HG03159 (cell line): ENCODE results near the gene DNAJB13.
"Not testable (repeated sequence)": the region's sequence is repeated elsewhere in the genome, so short reads cannot be mapped to it uniquely, and the experiment has no call there.

Experiments used
- ATAC-seq: cut with Tn5 transposase; IDR thresholded peaks from one replicate; pipeline ENCODE4 v1.9.1; 2021; ENCODE audit warnings: mild to moderate bottlenecking, moderate library complexity; ENCODE audit not compliant: unreplicated experiment

Gene DNAJB13

DNA sequence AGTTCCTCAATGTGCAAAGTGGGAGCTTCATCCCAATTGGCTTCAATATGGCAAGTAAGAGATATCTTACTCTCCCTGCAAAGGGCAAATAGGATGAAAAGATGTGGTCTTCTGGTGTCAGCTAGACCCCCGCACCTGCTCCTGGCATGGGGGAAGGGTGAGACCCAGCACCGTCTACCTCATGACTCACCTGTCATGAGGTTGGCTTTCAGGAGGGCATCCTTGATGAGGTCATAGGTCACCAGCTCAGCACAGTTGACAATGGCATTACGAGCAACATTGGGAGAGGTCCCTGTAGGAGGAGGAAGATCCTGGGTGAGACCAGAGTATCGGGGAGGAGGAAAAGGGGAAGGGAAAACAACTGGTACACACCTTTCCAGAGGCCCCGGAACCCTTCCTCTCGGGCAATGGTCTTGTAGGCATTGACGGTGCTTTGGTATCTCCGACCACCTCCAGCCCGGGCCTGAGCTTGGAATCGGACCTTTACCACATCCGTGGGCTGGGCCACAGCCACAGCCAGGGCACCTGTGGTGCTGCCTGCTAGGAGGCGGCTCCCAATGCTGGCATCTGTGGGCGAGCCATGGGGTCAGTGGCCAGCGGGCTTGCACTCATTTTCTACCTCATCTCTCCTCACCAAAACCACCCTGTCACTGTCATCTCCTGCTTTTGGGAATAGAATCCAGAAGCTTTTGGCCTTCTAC lies 25.8 kb downstream of the DNAJB13 start:
- ATAC-seq: no peak

DNA sequence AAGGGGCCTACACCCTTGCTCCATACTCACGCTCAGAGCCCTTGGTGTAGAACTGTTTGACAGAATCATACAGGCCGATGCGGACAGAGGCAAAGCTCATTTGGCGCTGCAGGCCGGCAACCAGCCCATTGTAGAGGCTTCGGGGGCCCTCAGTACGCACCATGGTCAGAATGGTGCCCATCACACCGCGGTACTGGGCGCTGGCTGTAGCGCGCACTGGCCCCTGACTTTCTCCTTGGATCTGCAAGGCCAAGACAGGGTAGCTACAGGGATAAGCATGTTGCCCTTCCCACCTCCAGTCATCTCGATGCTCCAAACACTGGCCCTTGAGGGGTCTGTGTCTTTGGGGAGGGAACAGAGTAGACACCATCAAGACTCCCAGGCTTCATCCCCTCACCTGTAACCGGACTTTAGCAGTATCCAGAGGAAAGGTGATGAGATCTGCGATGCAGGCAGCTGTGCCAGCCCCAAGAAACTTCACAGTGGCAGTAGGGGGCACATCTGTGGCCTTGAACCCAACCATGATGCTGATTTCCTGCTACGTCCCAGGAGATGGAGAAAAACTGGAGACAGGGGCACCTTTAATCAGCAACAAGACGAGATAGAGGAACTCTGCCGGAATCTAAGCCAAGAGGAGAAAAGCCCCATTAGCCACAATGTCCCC lies 27.2 kb downstream of the DNAJB13 start:
- no peak for ATAC-seq

DNA sequence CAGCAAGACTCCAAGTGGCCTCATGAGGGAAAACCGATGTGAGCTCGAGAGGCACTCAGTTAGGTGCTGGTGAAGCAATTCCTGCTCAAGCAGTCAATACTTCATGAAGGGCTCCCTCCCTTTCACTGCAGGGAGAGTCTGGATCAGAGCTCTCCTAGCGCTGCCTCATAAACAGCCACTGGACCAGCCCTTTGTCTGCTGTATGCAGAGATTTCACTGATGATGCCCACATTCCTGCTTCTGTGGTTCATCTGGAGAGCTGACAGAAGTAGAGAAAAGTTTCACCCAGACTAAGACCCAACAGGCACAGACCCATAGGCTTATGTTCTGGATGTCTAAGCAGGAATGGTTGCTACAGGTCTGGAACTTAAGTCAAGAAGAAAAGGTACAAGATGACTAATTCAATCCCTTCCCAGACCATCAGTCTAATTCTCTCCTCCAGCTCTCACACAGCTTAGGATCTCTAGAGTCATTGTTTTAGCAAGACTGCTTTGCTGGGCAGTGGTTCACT lies 27.8 kb downstream of the DNAJB13 start:
- ATAC-seq: no peak

DNA sequence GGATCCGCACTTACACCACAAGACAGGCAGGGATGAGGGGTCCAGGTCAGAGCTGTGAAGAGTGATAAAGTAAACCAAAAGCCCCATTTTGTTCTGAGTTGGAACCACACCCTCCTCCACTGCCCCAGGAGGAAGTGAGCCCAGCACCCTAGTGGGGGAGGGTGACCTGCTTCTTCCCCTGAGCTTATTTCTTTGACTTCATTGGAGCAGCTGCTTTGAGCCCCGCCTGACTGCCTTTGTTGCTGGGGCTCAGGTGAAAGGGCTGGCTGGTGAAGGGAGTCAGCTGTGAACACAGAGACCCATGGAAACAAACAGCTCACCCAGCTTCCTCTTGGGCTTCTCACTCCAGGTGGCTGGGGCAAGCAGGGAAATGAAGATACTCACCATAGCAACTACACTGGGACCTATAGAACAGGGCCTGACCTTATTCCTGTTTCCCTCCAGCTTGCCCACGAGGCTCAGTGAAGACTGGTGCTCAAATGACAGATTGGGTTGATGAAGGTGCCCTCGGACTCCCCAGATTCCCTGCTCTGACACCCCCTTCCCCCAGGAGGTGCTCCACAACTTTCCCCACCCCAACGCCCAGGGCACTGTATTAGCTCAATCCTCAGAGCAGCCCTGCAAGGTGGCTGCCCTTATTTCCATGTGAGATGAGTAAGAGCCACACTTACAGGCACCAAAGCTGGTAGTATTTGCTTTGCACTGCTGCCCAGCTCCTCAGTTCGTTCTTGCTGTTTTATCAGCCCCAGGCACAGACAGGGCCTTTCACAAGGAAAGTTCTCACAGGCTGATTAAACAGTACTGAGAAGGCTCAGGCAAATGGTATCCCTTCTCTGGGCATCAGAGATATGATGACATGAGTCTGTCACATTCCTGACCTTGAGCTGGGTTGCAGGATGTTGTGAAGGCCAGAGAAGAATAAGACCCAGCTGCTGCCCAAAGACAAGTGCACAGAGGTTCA lies 29.5 kb downstream of the DNAJB13 start:
- peak; percentile 49 for ATAC-seq

DNA sequence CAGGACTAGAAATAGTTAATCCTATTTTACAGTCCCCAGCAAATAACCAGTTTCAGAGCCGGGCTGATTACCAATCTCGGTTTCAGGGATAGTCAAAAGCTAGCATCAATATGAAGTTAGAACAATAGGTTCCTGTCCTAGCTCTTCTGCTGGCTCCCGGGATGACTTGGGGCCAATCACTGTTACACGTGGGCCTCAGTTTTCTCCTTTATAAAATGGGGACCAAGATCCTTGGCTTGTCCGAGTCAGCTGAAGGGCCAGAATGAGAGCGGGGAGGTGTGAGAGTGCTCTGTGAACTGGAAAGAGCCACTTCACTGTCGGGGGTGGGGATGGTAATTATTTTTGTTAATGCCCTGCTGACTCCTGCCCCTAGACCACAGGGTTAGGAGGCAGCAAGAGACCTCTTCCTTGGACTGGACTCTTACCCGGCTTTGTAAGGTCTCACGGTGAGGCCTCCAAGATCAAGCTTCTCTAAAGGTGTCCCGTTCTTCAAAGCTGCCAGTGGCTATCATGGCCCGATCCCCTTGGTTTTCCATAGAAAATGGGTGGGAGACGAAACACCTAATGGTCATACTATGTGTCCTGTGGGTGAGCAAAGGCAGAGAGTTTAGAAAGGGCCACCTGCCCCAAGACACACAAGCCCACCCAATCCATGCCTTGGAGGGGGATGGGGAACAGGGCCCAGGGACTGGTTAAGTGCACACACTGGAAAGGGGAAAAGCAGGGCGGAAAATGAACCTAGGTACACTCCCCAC lies 30.4 kb downstream of the DNAJB13 start:
- ATAC-seq: no peak

DNA sequence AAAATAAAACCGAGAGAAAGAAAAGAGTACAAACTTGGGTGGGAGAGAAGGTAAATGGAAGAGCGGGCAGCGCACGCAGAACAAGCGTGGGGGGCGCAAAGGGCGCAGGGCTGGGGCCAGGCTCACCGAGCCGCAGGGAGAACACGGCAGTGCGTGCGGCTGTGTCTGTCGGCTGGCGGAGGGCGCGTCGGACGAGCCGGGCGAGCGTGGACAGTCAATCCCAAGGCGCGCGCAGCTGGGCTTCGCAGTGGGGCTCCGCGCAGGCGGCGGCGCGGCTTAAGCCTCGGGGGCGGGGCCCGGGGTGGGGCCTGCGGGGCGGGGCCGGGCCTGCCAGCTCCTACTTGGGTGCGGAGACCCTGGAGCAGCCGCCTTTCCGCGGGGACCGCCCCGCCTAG lies 31.8 kb downstream of the DNAJB13 start, which contains the start of gene UCP2:
Gene UCP2, minus strand, starts transcription at position 249 of the 395 bp plus-strand sequence. CDS start 4,465 bp downstream, outside the sequence.
- ATAC-seq: peak; percentile 39

DNA sequence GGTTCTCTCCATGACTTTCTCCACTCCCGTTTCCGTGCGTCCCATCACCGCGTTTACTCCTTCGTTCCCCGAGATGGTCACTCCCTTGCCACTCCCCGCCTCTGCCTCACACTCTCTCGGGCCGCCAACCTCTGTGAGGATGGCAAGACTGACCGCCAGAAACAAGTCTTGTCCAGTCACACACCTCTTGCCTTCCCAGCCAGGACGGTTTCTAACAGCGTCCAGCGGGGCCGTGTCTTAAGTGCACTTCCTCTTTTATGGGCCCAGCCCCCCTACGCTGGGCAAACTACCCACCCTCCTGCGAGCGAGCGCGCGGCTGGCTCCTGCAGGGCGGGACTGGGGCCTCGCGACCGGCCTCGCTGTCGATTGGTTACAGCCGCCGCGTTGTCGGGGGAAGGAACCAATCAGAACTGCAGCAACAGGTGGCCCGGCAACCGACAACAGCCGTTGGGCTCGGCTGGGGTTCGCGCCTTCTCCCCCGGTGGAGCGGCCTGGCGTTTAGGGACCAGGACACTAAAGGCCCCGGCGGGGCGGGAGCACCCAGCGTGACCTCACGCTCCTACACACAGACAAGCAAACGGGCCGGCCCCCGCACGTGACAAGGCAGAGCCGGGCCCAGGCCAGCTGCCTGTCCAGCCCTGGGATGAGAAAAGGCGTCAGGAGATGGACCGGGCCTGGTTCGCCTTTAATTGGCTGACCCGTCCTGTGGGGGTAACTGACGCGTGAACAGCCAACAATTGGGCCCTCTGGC lies 32.3 kb downstream of the DNAJB13 start:
- peak; percentile 71 for ATAC-seq

DNA sequence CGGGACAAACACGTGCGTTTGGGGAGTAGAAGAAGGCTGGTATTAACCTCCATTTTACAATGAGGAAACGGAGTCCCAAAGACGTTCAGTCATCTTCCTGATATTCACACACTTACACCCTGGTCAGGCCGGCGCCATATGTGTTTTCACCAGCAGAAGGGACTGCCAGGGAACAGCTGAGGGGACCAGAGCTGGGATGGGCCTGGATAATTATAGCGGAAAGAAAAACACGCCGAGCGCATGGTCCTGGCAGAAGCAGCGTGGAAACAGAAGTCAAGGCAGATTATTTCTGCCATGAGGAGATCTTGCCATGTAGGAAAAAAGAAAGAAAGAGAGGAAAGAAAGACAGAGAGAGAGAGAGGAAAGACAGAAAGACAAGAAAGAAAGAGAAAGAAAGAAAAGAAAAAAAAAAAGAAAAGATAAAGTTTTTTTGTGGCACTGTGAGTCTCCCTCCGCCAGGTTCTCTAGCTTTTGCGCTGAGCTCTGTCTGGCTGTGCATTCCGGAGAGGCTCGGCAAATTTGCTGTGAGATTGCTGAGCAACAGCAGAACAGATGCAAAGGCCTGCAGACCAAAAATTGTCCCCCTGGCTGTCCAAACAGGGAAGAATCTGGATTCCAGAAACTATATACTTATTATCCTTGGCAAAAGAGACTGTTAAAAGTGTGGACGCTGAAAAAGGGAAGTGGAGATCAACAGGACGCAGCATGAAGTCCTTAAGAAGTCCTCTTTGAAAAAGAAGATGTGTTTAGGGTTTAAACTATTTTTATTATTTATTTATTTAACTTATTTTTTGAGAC lies 33.1 kb downstream of the DNAJB13 start:
- ATAC-seq: no peak

DNA sequence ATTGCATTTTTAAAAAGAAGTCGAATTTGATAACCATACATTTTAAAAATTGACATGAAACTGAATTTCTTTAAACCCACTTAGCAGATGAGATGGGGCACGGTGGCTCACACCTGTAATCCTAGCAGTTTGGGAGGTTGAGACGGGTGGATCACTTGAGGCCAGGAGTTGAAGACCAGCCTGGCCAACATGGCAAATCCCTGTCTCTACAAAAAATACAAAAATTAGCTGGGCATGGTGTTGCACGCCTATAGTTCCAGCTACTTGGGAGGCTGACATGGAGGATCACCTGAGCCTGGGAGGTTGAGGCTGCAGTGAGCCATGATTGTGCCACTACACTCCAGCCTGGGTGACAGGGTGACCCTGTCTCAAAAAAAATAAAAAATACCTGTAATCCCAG lies 34.8 kb downstream of the DNAJB13 start:
- not testable (repeated sequence) for ATAC-seq

DNA sequence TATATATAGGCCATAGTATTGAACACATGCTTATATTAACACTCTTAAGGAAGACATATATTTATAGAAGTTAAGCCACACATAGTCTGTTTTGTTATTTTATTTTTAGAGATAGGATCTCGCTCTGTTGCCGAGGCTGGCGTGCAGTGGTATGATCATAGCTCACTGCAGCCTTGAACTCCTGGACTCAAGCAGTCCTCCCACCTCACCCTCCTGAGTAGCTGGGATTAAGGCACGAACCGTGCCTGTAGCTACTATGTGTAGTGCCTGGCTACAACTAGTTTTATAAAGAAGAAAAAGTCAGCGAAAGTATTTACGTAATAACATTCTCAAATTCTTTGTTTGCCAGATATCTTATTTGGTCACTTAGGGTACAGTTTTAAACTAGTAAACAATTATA lies 37.4 kb downstream of the DNAJB13 start:
- no peak for ATAC-seq

DNA sequence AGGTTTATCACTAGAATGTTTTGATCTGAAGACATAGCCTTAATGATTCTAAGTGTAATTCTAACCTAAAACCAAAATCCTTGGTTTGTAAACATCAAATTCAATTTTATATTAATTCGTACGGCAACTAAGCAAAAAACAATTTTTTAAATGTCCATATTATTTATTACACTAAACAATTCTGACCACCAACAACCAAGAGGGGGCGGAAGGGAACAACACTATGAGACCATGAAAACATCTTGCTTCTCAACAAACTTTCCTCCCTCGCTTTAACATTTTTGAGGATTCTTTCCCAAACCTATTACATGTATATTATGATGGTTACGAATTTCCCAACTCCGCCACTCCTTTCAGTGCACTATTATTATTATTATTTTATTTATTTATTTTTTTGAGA lies 38.3 kb downstream of the DNAJB13 start:
- ATAC-seq: no peak

DNA sequence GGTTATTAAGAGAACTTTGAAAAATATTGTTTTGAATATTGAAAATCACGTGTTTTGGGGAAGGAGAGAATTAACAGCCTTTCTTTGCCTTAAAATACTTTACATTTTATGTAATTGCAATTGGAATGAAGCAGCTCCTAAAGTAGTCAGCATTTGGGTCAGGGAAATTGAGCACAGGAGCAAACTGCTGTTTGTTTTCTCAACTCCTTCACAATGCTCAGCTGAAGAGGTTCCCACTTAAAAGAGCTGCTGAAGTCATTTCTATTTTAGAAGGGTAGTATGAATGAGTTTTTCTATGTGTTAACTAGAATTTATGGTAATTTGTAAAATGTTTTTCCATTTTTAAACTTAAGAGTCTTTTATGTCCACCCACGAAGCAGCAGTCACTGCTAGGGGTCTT lies 39.9 kb downstream of the DNAJB13 start:
- ATAC-seq: no peak

DNA sequence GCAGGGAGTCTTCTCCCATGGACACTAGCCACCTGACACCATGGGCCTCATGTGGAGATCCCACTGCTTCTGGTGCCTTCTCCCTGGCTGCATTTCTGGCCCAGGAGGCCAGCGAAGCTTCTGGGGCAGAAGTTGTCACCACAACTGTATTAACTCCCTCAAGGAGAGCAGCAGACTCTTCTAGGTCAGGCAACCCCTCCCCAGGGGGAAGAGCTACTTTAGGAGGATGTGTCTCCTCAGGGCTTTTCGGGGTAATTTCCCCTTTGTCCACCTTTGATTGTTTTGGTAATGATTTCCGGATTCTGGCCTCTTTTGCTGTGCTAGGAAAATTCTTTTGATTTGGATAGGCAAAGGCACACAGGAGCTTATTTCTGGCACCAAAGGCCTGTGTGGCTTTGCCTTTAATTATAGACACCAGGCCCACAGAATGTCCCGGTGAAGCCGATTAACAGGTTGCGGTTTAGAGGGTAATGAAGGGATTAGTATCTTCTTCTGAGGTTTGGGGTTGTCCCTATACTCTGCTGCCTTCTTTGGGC lies 40.7 kb downstream of the DNAJB13 start:
- no peak for ATAC-seq

DNA sequence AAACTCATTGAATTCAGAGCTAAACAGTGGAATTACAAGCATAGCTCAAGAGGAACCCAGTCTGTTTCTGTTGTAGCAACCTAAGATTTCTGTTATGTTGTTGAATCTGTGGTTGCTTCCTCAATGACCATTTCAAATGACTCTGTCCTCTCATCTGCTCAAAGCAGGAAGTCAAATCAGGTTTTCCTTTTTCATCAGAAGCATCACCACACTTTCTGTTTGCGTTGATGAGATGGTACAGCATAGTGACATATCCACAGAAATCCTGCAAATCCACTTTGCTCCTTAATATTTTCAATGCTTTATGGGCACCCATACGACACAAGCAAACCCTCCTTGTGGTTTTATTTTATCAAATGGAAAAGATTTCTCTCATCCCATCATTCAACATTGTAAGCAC lies 44.4 kb downstream of the DNAJB13 start:
- peak; percentile 64 for ATAC-seq

DNA sequence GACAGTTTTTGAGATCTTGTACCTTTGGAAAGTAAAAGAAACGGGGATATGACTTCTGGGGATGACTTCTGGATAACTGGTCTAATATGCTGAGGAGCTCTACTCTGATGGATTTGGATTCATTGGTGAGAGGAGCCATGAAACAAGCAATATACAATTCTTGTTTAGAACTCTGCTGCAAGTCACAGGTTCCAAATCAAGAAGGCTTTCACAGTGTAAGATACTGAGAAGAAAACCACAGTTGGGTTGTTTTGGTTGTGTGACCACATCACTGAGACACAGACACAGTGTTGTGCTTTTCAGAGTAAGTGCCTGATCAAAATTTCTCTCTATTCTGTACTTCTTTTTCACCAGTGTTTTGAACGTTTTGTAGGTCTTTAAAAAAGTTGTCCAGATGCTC lies 44.9 kb downstream of the DNAJB13 start:
- ATAC-seq: peak; percentile 42

DNA sequence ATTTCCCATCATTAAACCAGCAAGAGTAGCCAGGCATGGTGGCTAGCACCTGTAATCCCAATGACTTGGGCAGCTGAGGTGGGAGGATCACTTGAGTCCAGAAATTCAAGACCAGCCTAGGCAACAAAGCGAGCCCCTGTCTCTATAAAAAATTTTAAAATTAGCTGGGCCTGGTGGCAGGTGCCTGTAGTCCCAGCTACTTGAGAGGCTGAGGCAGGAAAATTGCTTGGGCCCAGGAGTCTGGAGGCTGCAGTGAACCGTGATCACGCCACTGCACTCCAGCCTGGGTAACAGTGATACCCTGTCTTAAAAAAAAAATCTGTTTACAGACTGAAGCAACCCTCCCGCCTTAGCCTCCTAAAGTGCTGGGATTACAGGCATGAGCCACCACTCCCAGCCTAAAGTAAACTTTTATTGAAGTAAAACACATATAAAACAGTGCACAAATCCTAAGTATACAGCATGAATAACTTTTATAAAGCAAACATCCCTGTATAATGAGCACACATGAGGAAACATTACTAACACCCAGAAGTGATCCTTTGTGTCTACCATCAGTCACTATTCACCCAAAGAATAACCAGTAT lies 45.4 kb downstream of the DNAJB13 start:
- ATAC-seq: no peak

DNA sequence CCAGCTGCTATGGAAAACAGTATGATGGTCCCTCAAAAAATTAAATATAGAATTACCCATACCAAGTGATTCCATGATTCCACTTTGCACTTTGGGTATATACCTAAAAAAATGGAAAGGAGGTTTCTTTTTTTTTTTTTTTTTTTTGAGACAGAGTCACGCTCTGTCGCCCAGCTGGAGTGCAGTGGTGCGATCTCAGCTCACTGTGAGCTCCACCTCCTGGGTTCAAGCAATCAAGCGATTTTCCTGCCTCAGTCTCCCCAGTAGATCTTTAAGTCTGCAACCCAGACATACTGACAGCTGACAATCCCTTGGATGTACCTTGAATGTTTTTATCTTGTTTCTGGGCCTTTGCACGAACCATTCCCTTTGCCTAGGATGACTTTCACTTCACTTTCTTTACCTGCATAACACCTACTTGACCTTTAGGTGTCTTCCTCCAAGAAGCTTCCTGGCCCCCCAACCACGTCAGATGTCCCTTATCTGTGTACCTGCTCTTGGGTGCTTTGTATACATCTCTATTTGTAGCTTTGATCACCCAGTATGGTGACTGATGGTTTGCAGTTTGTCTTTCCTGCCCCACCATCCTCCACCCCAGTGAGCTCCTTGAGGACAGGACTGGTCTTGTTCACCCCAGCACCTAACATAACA lies 46.4 kb downstream of the DNAJB13 start:
- no peak for ATAC-seq
